HepG2 (cell line): ENCODE results near the gene MSRB2. TPM values are rescaled to one million over a fixed set of nuclear protein-coding genes. Genes with fewer than 3 reads are reported as not detected.

Source experiments
- BHLHE40 ChIP-seq: IDR thresholded peaks from 2 replicates; pipeline ENCODE4 v1.6.1; 2011; ENCODE audit warnings: low read length, improper control_type of control experiment
- KDM2A ChIP-seq: sonication (generic); formaldehyde crosslinking; IDR thresholded peaks from 2 replicates; pipeline ENCODE4 v1.4.0; 2020; ENCODE audit warnings: low read depth, missing genetic modification reagents, borderline replicate concordance
- KDM5A ChIP-seq: fragments of 200-600 bp; sonication (generic); IDR thresholded peaks from 2 replicates; pipeline ENCODE4 v1.7.0; 2018; ENCODE audit warnings: antibody characterized with exemption, mild to moderate bottlenecking, low read length, borderline replicate concordance
- MLLT10 ChIP-seq: sonication (generic); formaldehyde crosslinking; IDR thresholded peaks from 2 replicates; pipeline ENCODE4 v1.4.0; 2020; ENCODE audit warnings: missing genetic modification reagents
- ZBTB21 ChIP-seq: sonication (generic); formaldehyde crosslinking; IDR thresholded peaks from 2 replicates; pipeline ENCODE4 v1.4.0; 2020; ENCODE audit warnings: missing genetic modification reagents
- ZMYM3 ChIP-seq: sonication (generic); formaldehyde crosslinking; IDR thresholded peaks from 2 replicates; pipeline ENCODE4 v1.5.1; 2020; ENCODE audit warnings: mild to moderate bottlenecking, missing genetic modification reagents
- ZNF362 ChIP-seq: sonication (generic); formaldehyde crosslinking; IDR thresholded peaks from 2 replicates; pipeline ENCODE4 v1.4.0; 2020; ENCODE audit warnings: missing genetic modification reagents, mild to moderate bottlenecking, borderline replicate concordance
- ZNF496 ChIP-seq: sonication (generic); formaldehyde crosslinking; IDR thresholded peaks from 2 replicates; pipeline ENCODE4 v1.8.1; 2023; ENCODE audit warnings: mild to moderate bottlenecking, moderate library complexity, missing genetic modification reagents; ENCODE audit not compliant: insufficient replicate concordance
- ZNF703 ChIP-seq: sonication (generic); formaldehyde crosslinking; IDR thresholded peaks from 2 replicates; pipeline ENCODE4 v1.5.1; 2020; ENCODE audit warnings: missing genetic modification reagents, mild to moderate bottlenecking, moderate library complexity, borderline replicate concordance
- ZSCAN20 ChIP-seq: sonication (generic); formaldehyde crosslinking; IDR thresholded peaks from 2 replicates; pipeline ENCODE4 v1.4.0; 2020; ENCODE audit warnings: missing genetic modification reagents, mild to moderate bottlenecking, borderline replicate concordance
- polyA plus RNA-seq, 8 experiments: library from polyadenylated mRNA; depleted of rRNA in 3 of 8; stranded (reverse) in 7 of 8; unstranded in 1 of 8; fragments of >200 nt; fragmentation: Illumina TruSeq in 4 of 8; extraction: Trizol in 4 of 8; gene quantifications; 2 replicates each; pipeline versions ENCODE4 v1.2.1 to v1.2.3, GENCODE V29; 2011 to 2016; ENCODE audit warnings: low read depth in 4 of 8, missing spikeins in 1 of 8, mixed read lengths in 1 of 8; ENCODE audit not compliant: insufficient read depth in 1 of 8
- total RNA-seq, 5 experiments: library from RNA; depleted of rRNA; stranded (reverse); fragments of >200 nt; fragmentation: Illumina TruSeq; extraction: Trizol; gene quantifications; 2 replicates each; pipeline ENCODE4 v1.2.3, GENCODE V29; 2016; ENCODE audit warnings: low read depth in 1 of 5
- TF ChIP-seq, protein P1 (sequence below): sonication (generic); formaldehyde crosslinking; IDR thresholded peaks from 2 replicates; pipeline ENCODE4 v1.4.0; 2020; ENCODE audit warnings: missing genetic modification reagents, borderline replicate concordance
- TF ChIP-seq, protein P2 (sequence below): sonication (generic); formaldehyde crosslinking; IDR thresholded peaks from 2 replicates; pipeline ENCODE4 v1.5.1; 2020; ENCODE audit warnings: mild to moderate bottlenecking, missing genetic modification reagents
- TF ChIP-seq, protein P3 (sequence below): sonication (generic); formaldehyde crosslinking; IDR thresholded peaks from 2 replicates; pipeline ENCODE4 v1.5.0; 2020; ENCODE audit warnings: mild to moderate bottlenecking, missing genetic modification reagents
- TF ChIP-seq, protein P4 (sequence below): sonication (generic); formaldehyde crosslinking; IDR thresholded peaks from 2 replicates; pipeline ENCODE4 v1.5.0; 2020; ENCODE audit warnings: missing genetic modification reagents, mild to moderate bottlenecking, borderline replicate concordance
- TF ChIP-seq, protein P5 (sequence below): sonication (generic); formaldehyde crosslinking; conservative IDR thresholded peaks from 2 replicates; pipeline ENCODE4 v1.8.0; 2022; ENCODE audit warnings: low read depth, missing genetic modification reagents
- TF ChIP-seq, protein P6 (sequence below): sonication (generic); formaldehyde crosslinking; IDR thresholded peaks from 2 replicates; pipeline ENCODE4 v1.5.0; 2020; ENCODE audit warnings: missing genetic modification reagents

MSRB2 gene
- total and polyA plus RNA-seq, 2 of the 13 experiments (the other 11 are each of a cell fraction or from before 2014, with no cell fraction given): 8.3 to 22.1 TPM

DNA sequence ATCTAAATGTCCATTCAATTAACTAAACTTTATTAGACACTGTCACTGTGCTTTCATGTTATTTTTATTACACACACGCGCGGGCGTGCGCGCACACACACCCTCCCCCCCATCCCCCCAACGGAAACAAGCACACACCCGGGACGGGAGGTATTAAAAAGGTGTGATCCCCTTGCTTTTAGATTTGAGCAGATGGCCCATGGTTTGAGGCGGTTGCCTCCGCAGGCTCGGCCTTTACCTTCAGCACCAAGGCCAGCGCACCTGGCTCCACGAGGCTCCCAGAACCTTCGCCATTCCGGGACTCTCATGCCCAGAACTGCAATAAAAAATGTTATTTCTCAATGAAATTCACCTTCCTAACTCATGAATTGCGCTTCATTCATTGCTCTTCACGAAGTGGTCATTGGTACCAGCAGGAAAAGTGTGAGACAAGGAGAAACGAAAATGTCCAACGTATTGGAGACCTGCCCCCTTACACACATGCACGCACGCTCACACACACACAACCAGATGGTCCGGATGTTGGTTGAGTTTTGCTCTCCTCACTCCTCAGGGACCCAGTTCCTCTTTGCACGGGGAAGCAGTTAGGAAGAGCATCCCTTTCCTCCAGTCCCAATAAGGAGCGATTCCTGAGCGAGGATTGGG is 76.0 kb downstream of the MSRB2 start (continued):
- TF ChIP-seq ZNF362 (CRISPR knock-in tag): no peak
- TF ChIP-seq, protein P1, sequence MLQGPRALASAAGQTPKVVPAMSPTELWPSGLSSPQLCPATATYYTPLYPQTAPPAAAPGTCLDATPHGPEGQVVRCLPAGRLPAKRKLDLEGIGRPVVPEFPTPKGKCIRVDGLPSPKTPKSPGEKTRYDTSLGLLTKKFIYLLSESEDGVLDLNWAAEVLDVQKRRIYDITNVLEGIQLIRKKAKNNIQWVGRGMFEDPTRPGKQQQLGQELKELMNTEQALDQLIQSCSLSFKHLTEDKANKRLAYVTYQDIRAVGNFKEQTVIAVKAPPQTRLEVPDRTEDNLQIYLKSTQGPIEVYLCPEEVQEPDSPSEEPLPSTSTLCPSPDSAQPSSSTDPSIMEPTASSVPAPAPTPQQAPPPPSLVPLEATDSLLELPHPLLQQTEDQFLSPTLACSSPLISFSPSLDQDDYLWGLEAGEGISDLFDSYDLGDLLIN (CRISPR knock-in tag): no peak
- TF ChIP-seq KDM2A (CRISPR knock-in tag): peak; percentile 47; the same call in 1 of the 2 replicates
- TF ChIP-seq MLLT10: no peak
- no peak for TF ChIP-seq BHLHE40
- TF ChIP-seq ZBTB21 (CRISPR knock-in tag): 0 out of 2 replicates have a peak, but pooled peaks have one; percentile 17
- no peak for TF ChIP-seq ZSCAN20
- TF ChIP-seq, protein P2, sequence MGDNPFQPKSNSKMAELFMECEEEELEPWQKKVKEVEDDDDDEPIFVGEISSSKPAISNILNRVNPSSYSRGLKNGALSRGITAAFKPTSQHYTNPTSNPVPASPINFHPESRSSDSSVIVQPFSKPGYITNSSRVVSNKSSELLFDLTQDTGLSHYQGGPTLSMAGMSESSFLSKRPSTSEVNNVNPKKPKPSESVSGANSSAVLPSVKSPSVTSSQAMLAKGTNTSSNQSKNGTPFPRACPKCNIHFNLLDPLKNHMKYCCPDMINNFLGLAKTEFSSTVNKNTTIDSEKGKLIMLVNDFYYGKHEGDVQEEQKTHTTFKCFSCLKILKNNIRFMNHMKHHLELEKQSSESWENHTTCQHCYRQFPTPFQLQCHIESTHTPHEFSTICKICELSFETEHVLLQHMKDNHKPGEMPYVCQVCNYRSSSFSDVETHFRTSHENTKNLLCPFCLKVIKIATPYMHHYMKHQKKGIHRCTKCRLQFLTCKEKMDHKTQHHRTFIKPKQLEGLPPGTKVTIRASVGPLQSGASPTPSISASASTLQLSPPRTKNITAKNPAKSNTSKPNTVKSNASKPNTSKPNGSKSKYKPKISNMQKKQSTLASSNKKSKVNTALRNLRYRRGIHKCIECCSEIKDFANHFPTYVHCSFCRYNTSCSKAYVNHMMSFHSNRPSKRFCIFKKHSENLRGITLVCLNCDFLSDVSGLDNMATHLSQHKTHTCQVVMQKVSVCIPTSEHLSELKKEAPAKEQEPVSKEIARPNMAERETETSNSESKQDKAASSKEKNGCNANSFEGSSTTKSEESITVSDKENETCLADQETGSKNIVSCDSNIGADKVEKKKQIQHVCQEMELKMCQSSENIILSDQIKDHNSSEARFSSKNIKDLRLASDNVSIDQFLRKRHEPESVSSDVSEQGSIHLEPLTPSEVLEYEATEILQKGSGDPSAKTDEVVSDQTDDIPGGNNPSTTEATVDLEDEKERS (CRISPR knock-in tag): no peak
- no peak for TF ChIP-seq ZNF496 (CRISPR knock-in tag)
- TF ChIP-seq, protein P3, sequence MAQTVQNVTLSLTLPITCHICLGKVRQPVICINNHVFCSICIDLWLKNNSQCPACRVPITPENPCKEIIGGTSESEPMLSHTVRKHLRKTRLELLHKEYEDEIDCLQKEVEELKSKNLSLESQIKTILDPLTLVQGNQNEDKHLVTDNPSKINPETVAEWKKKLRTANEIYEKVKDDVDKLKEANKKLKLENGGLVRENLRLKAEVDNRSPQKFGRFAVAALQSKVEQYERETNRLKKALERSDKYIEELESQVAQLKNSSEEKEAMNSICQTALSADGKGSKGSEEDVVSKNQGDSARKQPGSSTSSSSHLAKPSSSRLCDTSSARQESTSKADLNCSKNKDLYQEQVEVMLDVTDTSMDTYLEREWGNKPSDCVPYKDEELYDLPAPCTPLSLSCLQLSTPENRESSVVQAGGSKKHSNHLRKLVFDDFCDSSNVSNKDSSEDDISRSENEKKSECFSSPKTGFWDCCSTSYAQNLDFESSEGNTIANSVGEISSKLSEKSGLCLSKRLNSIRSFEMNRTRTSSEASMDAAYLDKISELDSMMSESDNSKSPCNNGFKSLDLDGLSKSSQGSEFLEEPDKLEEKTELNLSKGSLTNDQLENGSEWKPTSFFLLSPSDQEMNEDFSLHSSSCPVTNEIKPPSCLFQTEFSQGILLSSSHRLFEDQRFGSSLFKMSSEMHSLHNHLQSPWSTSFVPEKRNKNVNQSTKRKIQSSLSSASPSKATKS (CRISPR knock-in tag): no peak
- TF ChIP-seq ZMYM3 (CRISPR knock-in tag): no peak
- TF ChIP-seq, protein P4, sequence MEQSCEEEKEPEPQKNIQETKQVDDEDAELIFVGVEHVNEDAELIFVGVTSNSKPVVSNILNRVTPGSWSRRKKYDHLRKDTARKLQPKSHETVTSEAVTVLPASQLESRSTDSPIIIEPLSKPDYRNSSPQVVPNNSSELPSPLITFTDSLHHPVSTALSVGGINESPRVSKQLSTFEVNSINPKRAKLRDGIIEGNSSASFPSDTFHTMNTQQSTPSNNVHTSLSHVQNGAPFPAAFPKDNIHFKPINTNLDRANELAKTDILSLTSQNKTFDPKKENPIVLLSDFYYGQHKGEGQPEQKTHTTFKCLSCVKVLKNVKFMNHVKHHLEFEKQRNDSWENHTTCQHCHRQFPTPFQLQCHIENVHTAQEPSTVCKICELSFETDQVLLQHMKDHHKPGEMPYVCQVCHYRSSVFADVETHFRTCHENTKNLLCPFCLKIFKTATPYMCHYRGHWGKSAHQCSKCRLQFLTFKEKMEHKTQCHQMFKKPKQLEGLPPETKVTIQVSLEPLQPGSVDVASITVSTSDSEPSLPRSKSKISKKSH (CRISPR knock-in tag): no peak
- no peak for TF ChIP-seq ZNF703 (CRISPR knock-in tag)
- TF ChIP-seq, protein P5, sequence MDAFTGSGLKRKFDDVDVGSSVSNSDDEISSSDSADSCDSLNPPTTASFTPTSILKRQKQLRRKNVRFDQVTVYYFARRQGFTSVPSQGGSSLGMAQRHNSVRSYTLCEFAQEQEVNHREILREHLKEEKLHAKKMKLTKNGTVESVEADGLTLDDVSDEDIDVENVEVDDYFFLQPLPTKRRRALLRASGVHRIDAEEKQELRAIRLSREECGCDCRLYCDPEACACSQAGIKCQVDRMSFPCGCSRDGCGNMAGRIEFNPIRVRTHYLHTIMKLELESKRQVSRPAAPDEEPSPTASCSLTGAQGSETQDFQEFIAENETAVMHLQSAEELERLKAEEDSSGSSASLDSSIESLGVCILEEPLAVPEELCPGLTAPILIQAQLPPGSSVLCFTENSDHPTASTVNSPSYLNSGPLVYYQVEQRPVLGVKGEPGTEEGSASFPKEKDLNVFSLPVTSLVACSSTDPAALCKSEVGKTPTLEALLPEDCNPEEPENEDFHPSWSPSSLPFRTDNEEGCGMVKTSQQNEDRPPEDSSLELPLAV (CRISPR knock-in tag): no peak
- TF ChIP-seq, protein P6, sequence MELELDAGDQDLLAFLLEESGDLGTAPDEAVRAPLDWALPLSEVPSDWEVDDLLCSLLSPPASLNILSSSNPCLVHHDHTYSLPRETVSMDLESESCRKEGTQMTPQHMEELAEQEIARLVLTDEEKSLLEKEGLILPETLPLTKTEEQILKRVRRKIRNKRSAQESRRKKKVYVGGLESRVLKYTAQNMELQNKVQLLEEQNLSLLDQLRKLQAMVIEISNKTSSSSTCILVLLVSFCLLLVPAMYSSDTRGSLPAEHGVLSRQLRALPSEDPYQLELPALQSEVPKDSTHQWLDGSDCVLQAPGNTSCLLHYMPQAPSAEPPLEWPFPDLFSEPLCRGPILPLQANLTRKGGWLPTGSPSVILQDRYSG: no peak
- TF ChIP-seq KDM5A: no peak
